T-cell (primary cell): ENCODE data around the gene NNT. TPM values are rescaled to one million over a fixed set of nuclear protein-coding genes. Genes with fewer than 3 reads are reported as not detected.

Experiments
- ATAC-seq, 4 experiments: fragments of 200-7000 bp in 3 of 4; fragments of 150-1000 bp in 1 of 4; cut with Tn5 transposase; replicated peaks in 1 of 4; 1 replicate in 3 of 4; 2 replicates in 1 of 4; pipeline ENCODE4 v1.10.0; 2021; ENCODE audit warnings: moderate library complexity in 3 of 4, mild to moderate bottlenecking in 2 of 4, moderate number of reproducible peaks in 1 of 4
- CTCF ChIA-PET, 2 donors: fragments of 300-600 bp; sonication (Branson Sonifier 250); formaldehyde crosslinking; loops; one replicate each; lab custom pipeline; 2022; ENCODE audit warnings: antibody characterized with exemption in 2 of 2; lab: Charles Lee
- POLR2A ChIA-PET, 2 donors: fragments of 300-600 bp; sonication (Branson Sonifier 250); formaldehyde crosslinking; loops; one replicate each; lab custom pipeline; 2022; ENCODE audit warnings: antibody characterized with exemption in 2 of 2; lab: Charles Lee
- DNase-seq, 35 experiments: peaks; one replicate each; pipeline versions ENCODE4 v3.0.0 to v3.0.0-alpha.2; 2013 to 2023
- H3K27ac ChIP-seq: one replicate; pipeline ENCODE4 v1.5.1; 2013; ENCODE audit warnings: low read length
- H3K27me3 ChIP-seq, 2 experiments: replicated peaks in 1 of 2; 1 replicate in 1 of 2; 2 replicates in 1 of 2; pipeline versions ENCODE4 v1.6.1 to v1.7.0; 2013; ENCODE audit warnings: low read length in 1 of 2, mixed read lengths in 1 of 2; ENCODE audit not compliant: control insufficient read depth in 2 of 2, insufficient read depth in 2 of 2; ENCODE audit errors: extremely low read depth in 1 of 2
- H3K36me3 ChIP-seq, 2 donors: 1 replicate in 1 of 2; 2 replicates in 1 of 2; pipeline versions ENCODE4 v1.6.1 to v1.7.0; 2013; ENCODE audit warnings: low read length in 1 of 2; ENCODE audit not compliant: control insufficient read depth in 2 of 2, insufficient read depth in 1 of 2; ENCODE audit errors: extremely low read depth in 1 of 2
- H3K4me1 ChIP-seq, 2 experiments: 1 replicate in 1 of 2; 2 replicates in 1 of 2; pipeline versions ENCODE4 v1.6.1 to v1.7.0; 2013; ENCODE audit warnings: low read length in 2 of 2, mixed read lengths in 1 of 2; ENCODE audit not compliant: insufficient read depth in 2 of 2, control insufficient read depth in 1 of 2; ENCODE audit errors: extremely low read depth in 1 of 2
- H3K4me3 ChIP-seq, 2 donors: 1 replicate in 1 of 2; 2 replicates in 1 of 2; pipeline versions ENCODE4 v1.5.1 to v1.7.0; 2013; ENCODE audit warnings: mild to moderate bottlenecking in 2 of 2, low read length in 1 of 2, moderate library complexity in 1 of 2; ENCODE audit not compliant: control insufficient read depth in 1 of 2; ENCODE audit errors: extremely low read depth in 1 of 2
- H3K9me3 ChIP-seq: 2 replicates; pipeline ENCODE4 v1.7.0; 2013
- H3K27ac Mint-ChIP-seq, 2 donors: one replicate each; pipeline ENCODE4 v1.8.0; 2020 to 2021; ENCODE audit warnings: mild to moderate bottlenecking in 2 of 2, mixed read lengths in 2 of 2
- H3K27me3 Mint-ChIP-seq, 2 donors: one replicate each; pipeline ENCODE4 v1.8.0; 2021 to 2022; ENCODE audit warnings: mixed read lengths in 2 of 2
- H3K36me3 Mint-ChIP-seq: one replicate; pipeline ENCODE4 v1.8.0; 2021; ENCODE audit warnings: mixed read lengths
- H3K4me1 Mint-ChIP-seq, 3 donors: one replicate each; pipeline ENCODE4 v1.8.0; 2020 to 2022; ENCODE audit warnings: mixed read lengths in 3 of 3, mild to moderate bottlenecking in 1 of 3
- H3K4me3 Mint-ChIP-seq, 3 donors: one replicate each; pipeline ENCODE4 v1.8.0; 2020 to 2022; ENCODE audit warnings: mild to moderate bottlenecking in 3 of 3, mixed read lengths in 3 of 3, moderate library complexity in 3 of 3
- H3K9me3 Mint-ChIP-seq, 3 donors: one replicate each; pipeline ENCODE4 v1.8.0; 2020 to 2022; ENCODE audit warnings: mixed read lengths in 3 of 3
- WGBS: methylation state at CpG from one replicate; pipeline ENCODE4 v1.1.5; 2013; ENCODE audit warnings: missing lambda C conversion rate; ENCODE audit not compliant: insufficient coverage; 5-methylcytosine and 5-hydroxymethylcytosine counted together
- total RNA-seq, 35 experiments: library from RNA in 6 of 35; stranded (reverse) in 6 of 35; fragments of 120-200 nt in 1 of 35; gene quantifications; one replicate each; pipeline versions ENCODE4 v1.2.1 to v1.2.4 and lab custom pipeline; 2013 to 2026

The NNT gene
- total RNA-seq, 5 donors from 2014 or later (not counting 1 experiment from before 2014, with no cell fraction given) = 49.3 to 56.3 (median 52.6) TPM

DNA sequence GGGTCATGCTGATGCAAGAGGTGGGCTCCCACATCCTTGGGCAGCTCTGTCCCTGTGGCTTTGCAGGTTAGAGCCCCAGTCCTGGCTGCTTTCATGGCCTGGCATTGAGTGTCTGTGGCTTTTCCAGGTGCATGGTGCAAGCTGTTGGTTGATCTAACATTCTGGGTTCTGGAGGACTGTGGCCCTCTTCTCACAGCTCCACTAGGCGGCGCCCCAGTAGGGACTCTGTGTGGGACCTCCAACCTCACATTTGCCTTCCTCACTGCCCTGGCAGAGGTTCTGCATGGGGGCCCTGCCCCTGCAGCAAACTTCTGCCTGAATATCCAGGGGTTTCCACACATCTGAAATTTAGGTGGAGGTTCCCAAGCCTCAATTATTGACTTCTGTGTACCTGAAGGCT, 150.1 kb downstream of the NNT start:
- Histone ChIP-seq H3K27ac (no peak overlapping the region), H3K9me3 (no peaks in the 10 kb centered on the region), H3K4me3 (no peak overlapping the region), H3K36me3 (no peaks in the 10 kb centered on the region), H3K27me3 (peaks cover 0 to 2% of the 10 kb centered on the region in 2 experiments), H3K4me1 (no peaks in the 10 kb centered on the region)
- ATAC-seq (no peak), DNase-seq (no peak)
- Mint-ChIP-seq H3K36me3 (no peaks in the 10 kb centered on the region), H3K9me3 (peaks cover 7 to 18% (median 9%) of the 10 kb centered on the region in 3 donors), H3K27ac (no peak overlapping the region), H3K4me1 (no peaks in the 10 kb centered on the region), H3K4me3 (no peak overlapping the region), H3K27me3 (peaks cover 2 to 3% of the 10 kb centered on the region in 2 donors)
- ChIA-PET POLR2A (no interaction called here), CTCF (no interaction called here)
- WGBS = no CpG with 5 or more reads among the region's 2 CpGs

Other genes starting within 250 kb of the NNT start
- 10 to 100 TPM; 13.3 to 18.1 (median 15.8) TPM for gene CCL28, start 190.8 kb upstream of the NNT start, total RNA-seq
- 10 to 100 TPM; 10.1 to 19.4 (median 15.9) TPM for gene TMEM267, start 119.3 kb upstream of the NNT start, total RNA-seq
- 1 to 10 TPM; 1.0 to 4.2 (median 2.8) TPM for gene C5orf34, start 88.0 kb upstream of the NNT start, total RNA-seq
- 10 to 100 TPM; 28.8 to 44.9 (median 35.0) TPM for gene PAIP1, start 46.1 kb upstream of the NNT start, total RNA-seq